CD4-positive, alpha-beta T cell treated with Interleukin-21 for 1 hour (primary cell): ENCODE data around the gene OR10H4.
"Not testable (repeated sequence)": the region's sequence is repeated elsewhere in the genome, so short reads cannot be mapped to it uniquely, and the experiment has no call there.

Experiments used
- DNase-seq: peaks from one replicate; pipeline ENCODE4 v3.0.0-alpha.2; 2020

OR10H4 gene, protein sequence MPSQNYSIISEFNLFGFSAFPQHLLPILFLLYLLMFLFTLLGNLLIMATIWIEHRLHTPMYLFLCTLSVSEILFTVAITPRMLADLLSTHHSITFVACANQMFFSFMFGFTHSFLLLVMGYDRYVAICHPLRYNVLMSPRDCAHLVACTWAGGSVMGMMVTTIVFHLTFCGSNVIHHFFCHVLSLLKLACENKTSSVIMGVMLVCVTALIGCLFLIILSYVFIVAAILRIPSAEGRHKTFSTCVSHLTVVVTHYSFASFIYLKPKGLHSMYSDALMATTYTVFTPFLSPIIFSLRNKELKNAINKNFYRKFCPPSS

DNA sequence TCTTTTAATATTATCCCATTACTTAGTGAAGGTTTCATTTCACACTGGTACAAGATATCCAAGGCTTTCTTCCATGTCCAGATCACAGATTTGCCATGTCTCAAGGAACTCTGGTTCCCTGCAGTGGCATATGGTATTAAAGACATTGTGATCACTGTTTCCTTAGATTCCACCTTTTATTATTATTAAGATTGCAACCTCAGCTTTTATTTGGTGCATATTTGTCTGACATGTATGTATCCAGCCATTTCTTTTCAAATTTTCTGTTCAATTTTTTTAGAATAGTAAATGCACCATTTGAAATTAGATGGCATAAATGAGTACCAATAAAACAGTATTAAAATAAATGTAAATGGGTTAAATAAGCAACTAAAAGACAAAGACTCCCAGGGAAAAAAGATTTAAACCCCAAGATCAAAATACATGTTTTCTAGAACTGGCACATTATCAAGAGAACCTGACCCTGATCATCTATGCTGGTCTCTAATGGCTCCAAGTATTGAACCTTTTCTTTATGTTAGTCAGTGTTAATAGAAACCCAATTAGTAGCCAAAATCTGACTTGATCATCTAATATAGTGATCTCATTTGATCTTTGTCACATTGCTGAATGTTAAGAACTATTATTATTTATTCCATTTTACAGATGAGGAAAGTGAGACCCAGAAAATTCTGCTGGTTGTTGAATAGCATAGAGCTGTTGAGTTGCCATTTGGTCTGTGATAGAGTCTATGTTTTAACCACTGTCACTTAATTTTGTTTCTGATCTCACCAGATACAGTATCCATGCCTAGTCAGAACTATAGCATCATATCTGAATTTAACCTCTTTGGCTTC, at the start of gene OR10H4:
OR10H4 (plus strand) TSS at position 786 of the 836 bp plus-strand sequence; CDS start at position 786, 0 bp downstream.
- DNase-seq, result no peak

DNA sequence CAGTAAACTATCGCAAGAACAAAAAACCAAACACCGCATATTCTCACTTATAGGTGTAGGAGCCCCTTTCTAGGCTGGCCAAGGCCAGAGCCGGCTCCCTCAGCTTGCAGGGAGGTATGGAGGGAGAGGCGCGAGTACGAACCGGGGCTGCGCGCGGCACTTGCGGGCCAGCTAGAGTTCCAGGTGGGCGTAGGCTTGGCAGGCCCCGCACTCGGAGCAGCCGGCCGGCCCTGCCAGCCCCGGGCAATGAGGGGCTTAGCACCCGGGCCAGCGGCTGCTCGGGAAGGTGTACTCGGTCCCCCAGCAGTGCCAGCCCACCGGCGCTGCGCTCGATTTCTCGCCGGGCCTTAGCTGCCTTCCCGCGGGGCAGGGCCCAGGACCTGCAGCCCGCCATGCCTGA, 49.2 kb upstream of the OR10H4 start:
- not testable (repeated sequence) for DNase-seq

DNA sequence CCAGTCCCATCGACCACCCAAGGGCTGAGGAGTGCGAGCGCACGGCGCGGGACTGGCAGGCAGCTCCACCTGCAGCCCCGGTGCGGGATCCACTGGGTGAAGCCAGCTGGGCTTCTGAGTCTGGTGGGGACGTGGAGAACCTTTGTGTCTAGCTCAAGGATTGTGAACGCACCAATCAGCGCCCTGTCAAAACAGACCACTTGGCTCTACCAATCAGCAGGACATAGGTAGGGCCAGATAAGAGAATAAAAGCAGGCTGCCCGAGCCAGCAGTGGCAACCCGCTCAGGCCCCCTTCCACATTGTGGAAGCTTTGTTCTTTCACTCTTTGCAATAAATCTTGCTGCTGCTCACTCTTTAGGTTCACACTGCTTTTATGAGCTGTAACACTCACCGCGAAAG, 48.8 kb upstream of the OR10H4 start:
- DNase-seq, result not testable (repeated sequence)

DNA sequence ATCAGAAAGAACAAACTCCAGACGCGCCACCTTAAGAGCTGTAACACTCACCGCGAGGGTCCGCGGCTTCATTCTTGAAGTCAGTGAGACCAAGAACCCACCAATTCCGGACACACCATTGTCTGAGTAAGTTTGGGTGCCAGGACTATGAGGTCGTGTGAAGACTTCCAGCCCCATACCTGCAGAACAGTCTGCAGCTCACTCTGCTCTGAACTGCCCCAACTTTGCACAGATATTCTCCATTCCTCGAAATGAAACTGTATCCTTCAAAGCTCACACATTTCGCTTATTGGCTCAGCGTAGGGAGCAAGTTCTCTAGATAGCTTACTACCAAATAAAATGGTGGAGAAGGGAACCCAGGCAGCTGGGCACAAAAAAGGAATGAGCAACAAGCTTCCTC, 48.3 kb upstream of the OR10H4 start:
- no peak for DNase-seq

DNA sequence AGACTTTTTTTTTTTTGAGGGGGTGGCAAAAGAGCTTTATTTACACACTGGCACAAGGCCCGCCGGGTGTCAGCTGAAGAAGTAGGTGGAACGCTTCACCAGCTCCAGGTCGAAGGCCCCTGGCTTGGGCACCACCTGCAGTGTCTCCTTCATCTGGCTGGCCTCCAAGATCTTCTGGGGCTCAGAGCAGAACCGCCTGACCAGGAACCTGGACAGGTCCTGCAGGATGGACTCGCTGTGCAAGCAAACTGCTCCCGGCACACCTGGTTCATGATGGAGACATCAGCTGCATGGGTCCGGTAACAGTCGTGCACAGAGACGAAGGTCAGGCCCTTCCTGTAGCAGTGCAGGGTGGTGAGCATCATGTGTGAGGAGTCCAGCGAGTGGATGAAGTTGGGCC, 46.6 kb upstream of the OR10H4 start:
- DNase-seq, result no peak

DNA sequence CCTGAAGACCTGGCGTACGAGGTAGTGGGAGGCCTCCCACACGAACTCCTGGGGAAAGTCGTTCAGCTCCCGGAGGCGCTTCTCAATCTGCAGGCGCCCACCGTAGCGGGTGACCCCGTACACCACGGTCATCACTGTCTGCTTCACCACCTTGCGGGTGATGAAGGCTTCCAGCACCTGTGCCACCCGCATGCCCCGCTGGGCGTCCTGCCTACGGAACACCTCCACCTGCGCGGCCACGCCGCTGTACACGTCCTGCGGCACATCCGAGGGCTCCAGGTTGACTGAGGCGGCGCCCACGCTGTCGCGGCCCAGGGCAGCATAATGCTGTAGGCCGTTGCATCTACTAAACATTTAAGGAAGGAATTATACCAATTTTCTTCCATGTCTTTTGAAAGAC, 45.9 kb upstream of the OR10H4 start:
- not testable (repeated sequence) for DNase-seq

DNA sequence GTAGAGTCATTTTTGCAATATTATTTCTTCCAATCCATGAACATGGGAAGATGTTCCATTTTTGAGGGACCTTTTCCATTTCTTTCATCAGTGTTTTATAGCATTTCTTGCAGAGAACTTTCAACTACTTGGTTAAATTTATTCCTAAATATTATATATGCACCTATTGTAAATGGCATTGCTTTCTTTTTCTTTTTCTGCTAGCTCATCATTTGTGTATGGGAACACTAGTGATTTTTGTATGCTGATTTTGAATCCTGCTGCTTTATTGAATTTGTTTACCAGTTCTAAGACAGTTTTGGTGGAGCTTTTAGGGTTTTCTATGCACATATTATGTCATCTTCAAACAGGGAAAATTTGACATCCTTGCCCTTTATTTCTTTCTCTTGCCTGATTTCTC, 43.8 kb upstream of the OR10H4 start:
- no peak for DNase-seq

DNA sequence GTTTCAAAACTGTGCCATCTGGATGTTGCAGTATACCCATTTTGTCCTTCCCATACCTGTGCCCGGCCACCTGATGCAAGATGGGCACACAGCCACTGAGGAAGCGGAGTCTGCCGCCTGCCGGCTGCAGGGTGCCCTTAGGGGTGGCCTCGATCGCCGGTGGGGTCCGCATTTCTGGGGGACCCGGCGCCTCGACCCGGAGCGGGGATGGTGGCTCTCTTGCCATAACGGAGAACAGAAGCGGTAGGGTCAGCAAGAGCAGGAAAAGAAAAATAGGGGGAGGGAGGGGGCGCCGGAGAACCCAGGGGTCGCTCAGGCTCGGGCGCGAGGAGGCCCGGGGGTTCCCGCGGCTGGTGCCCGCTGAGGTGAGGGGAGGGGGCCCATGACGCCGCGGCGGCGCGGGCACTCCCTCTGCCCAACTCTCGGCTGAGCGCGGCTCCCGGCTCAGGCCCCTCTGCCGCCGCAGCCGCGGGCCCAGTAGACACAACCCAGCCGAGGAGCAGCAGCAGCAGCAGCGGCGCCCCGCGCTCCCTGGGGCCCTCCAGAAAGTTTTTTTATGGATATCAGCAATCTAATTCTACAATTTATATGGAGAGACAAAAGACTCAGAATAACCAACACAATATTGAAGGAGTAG, 37.1 kb upstream of the OR10H4 start:
- no peak for DNase-seq

DNA sequence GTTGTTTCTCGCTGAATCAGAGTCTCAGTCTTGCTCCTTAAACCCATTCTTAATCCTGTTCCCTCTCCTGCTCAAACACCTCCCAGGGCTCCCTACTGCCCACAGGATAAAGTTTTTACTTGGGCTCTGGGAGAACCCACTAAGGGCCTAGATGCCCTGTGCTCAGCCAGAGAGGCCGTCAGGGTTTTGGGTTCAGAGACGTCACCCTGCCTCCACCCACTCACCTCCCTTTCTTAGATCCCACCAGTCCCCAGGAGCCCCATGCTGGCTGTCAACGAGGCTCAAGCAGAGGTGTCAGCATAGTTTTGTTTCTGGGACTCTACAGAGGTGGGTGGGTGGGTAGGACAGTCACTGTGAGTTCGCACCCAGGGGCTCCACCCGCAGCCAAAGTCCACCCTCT, 35.4 kb upstream of the OR10H4 start:
- no peak for DNase-seq

DNA sequence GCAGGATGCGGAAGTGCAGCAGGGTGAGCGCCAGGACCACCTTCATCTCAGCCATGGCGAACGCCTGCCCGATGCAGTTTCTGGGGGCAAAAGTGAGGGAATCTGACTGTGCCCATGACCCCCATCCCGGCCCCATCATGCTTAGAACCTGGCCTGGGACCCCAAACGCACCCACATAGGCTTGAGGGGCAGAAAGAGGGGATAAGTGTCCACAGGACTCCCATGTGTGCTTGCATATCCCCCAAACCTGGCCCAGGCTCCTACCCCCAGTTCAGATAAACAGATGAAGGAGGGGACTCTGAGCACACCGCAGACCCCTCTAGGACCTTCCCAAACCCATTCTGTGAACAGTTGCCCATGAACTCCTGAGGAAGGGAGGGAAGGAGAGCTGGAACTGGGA, 35.0 kb upstream of the OR10H4 start:
- DNase-seq, result no peak

DNA sequence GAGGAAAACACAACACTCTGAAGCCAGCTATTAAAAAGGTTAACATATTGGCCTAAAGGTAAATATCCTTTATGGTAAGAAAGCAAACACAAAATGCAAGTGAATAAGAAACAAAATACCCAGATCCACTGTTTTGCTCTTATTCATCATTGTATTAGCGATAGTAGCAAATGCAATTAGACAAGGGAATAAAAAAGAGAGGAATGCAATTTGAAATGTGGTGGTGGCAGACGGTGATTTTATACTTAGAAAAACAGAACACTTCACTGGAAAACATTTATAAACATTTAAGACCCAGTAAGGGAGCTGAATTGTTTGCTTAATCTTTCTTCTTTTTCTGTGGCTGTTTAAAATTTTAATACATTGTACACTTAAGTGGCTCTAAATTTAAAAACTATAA, 33.7 kb upstream of the OR10H4 start:
- DNase-seq, result no peak

DNA sequence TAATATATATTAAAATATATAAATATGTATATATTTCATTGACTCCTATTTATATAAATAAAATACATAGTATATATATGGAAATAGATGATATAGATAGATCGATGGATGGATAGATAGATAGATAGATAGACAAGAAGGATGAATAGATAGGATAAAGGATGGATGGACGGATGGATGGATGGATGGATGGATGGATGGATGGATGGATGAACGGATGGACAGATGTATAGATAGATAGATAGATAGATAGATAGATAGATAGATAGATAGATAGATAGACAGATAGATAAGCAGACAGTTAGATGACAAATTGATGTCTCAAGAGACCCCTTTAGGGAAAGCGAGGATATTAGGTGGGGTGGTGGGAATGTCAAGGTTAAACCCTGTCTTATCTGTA, 29.6 kb upstream of the OR10H4 start:
- no peak for DNase-seq

DNA sequence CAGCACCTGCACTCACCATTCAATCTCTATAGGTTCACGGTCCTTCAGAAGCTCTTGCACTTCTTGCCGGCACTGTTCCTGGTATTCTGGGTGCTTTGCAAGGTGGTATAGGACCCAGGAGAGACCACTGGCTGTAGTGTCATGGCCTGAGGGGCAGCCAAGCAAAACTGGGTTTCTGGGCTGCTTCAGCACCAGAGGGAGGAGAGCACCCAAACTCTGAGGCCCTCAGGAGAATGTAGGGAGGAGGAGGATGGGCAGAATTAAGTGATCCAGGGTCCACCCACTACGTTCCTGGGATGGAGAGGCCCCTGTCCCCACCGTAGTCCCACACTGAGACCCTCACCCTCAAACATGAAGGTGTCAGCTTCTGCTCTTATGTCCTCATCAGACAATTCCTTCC, 26.8 kb upstream of the OR10H4 start:
- no peak for DNase-seq

DNA sequence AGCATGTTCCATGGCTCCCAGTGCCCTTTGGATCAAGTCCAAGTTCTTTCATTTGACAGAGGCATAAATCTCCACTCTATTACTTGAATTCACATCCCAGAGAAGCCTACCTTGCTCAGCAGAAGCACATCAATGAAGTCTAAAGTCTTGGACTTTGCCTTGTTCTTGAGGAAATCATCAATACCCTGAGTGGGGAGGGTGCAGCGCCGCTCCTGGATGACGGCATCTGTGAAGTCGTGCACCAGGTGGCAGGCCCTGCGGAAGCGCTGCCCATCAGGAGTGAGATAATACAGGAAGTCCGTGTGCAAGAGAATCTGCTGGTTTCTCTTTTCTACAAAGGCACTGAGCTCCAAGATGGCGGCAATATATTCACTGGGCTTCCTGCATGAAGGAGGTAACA, 25.1 kb upstream of the OR10H4 start:
- no peak for DNase-seq

DNA sequence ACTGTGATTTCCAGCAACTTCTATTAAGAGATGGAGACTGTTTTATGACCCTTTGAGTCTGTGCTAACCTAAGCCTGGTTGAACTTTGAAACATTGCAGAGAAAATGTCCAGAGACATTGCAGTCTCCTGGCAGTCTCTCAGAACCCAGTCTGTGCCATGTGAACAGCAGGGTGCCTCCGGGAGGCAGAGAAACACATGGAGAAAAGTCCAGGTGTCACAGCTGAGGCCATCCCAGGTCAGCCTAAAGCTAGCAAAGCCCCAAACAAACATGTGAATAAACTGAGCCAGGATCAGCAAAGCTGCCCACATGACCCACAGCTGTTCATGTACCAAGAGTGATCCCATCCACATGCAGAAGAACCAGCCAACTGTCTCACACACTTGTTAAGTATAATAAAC, 22.3 kb upstream of the OR10H4 start:
- DNase-seq, result no peak

DNA sequence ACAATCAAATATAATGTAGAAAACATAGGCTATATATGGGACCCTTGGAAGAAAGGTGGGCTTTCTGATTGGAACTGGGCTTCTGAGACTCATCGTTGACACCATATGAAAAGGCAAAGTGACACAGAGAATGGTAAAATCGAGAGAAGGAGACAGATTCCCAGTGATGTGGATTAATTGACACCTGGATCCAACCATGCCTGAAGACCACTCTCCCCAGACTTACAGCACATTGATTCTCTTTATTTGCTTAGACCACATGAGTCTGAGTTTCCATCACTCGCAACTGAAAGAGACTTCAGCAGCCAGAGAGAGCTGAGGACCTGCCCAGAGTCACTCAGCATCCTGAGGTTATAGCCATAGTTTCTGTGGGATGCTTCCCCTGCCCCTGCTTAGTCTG, 20.5 kb upstream of the OR10H4 start:
- no peak for DNase-seq

DNA sequence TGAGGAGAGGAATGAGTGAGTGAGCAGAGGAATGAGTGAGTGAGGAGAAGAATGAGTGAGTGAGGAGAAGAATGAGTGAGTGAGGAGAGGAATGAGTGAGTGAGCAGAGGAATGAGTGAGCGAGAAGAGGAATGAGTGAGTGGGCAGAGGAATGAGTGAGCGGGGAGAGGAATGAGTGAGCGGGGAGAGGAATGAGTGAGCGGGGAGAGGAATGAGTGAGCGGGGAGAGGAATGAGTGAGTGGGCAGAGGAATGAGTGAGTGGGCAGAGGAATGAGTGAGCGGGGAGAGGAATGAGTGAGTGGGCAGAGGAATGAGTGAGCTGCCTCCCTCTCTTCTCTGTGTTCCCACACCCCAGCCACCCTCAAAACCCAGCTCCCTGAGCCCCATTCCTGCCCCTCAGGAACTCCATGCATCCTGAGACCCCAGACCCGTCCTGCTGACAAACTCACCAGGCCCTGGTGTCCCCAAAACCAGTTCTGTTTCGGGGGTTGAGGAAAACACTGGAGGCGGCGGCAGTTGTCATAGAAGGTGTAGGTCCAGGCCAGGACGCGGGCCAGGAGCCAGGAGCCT, 15.0 kb upstream of the OR10H4 start:
- DNase-seq, result not testable (repeated sequence)

DNA sequence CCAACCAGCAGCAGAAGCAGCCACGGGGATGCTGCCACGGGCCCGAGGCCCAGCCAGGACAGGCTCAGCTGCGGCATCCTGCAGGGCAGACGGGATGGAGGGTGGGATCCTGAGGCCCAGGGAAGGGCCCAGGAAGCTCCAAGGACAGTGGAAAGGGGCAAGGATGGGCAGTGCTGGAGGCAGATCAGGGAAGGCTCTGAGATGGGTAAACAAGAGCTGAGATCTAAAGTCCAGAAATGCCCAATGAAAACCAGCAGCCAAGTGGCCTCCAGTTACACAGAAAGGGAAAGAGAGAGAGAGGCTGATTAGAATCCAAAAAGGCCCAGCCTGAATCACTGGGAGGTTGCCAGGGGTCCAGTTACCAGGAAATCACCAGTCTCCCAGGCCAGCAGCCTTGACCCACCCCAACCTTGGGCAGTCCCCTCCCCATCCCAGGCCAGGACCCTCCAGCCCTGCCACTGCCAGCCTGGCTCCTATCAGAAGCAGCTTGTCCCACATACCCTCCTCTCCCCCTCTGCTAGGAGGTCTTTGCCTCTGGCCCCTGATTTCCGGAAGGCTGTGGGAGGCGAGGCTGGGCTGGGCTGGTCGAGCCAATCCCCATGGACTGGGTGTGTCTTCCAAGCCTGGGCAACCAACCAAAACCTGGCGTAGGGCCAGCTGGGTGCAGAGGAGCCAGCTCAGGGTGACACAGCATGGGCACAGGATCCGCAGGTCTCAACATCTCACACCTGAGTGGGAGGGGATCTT, 14.3 kb upstream of the OR10H4 start, which contains the start of gene CYP4F11:
CYP4F11 (minus strand) TSS at position 198 of the 747 bp plus-strand sequence; CDS start at position 77, 121 bp downstream.
- no peak for DNase-seq

DNA sequence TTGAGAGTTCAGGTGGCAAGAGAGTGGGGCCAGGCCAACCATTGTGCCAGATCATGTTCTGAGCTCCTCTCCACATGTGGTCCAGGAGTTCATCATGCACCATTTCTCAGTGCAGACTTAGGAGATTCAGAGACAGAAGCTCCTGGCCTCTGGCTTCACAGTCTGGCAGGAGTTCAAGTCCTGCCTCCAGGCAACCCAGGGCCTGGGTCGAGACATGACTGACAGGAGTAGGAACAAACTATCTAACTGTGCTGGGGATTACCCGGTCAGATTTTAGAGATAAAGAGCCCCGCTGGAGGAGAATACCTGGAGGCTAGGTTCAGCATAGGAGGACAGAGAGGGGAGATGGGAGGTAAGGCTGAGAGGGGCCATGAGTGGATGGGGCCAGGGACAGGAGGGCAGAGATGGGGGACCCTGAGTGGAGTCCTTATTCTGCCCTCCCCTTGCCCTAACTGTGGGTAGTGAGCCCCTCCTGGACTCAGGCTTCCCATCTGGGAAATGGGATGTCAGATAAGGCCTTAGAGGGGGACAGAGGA, 13.6 kb upstream of the OR10H4 start:
- DNase-seq, result no peak

DNA sequence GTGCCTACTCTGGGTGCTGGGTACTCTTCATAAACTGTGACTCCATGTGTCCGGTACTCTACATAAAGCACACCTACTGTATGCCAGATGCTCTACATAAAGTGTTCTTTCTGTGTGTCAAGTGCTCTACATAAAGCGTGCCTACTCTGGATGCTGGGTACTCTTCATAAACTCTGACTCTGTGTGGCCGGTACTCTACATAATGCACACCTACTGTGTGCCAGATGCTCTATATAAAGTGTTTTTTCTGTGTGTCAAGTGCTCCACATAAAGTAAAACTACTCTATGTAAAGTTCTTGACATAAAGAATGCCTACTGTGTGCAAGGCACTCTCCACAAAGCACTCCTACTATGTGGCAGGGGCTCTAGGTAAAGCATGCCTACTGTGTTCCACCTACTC, 12.6 kb upstream of the OR10H4 start:
- DNase-seq, result no peak

DNA sequence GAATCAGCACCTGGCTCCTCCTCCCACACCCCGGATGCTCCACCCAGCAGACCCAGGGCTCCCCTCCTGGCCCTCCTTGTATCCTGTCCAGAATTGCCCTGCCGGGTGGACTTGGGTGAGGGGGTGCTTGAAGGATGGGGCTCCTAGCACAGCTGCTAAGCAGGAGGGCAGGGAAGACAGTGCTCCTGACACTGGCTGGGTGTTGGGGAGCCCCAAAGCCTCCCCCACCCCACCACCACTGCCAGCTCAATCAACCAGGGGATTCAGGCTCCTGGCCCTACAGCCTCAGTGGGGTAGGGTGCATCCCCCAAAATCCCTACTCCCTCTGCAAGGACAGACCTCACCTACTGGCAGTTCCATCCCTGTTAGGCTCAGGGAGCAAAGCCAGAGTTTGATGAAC, 11.9 kb upstream of the OR10H4 start:
- no peak for DNase-seq

DNA sequence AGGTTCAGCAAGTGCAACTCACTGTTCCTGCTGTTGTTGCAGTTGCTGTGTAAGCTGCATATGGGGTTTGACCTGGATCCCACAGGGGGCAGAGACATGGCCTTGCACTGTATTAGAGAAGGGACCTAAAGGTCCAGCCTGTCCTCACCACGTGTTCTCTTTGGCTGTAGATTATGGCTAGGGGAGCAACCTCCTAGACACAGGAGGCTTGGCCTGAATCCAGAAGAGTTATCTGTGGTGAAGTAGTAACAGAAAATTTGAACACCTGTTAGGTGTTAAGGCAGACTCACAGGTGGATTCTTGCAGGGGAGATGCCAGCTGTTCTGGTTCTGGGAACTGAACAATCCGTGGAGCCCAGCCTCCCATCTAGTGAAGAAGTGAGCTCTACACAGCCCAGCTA, 11.0 kb upstream of the OR10H4 start:
- DNase-seq, result no peak
